Activated CD4-positive, alpha-beta T cell treated with anti-CD3 and anti-CD28 coated beads, Interleukin-10, Interleukin-2, amounts not matched to agents 100 ng/mL and 50 ng/mL, durations not matched to agents 16 hours and 8 hours (primary cell): ENCODE data around the gene NMRK1.

Experiments
- DNase-seq: peaks from one replicate; pipeline ENCODE4 v3.0.0-alpha.2; 2020

The NMRK1 gene

DNA sequence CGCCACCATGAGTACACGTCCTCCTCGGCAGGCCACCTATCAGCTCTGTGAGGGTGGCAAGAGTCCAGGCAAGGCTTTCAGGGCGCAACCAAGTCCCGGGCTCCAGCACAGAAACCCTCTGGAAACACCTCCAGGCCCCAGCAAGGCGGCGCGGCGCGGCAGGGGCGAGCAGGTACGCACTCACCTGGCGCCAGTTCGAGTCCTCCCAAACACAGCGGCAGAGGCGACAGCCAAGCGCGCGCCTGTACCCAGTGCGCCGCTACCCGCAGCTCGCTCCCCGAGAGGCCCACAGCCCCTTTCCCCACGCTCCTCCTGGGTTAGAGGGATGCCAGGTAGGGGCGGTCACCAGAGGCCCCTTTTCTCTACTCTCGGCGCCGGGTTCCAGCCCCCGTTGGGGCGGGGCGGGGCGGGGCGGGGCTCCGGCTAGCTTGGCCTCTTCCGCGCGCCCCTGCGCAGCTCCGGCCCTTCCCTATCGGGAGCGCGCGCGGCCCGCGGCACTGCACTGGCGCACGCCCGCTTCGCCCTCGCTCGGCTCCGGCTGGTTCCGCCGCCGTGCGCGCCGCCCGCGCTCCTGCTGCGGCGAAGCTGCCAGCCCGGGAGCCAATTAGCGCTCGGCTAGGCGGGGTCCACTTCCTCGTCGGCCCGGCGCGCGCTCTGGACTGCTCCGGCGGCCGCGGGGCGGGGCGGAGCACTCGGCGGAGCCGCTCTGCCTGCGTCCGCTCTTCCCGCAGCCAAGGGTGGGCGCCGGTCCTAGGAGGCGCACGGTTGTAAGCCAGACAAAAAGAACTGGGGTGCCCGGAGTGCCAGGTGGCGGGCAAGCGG is at the start of gene NMRK1, which contains the start of gene OSTF1:
Gene NMRK1 (minus strand): TSS at position 332 of the 822 bp plus-strand sequence. CDS start 5,040 bp downstream, outside the sequence.
Gene OSTF1 (plus strand): TSS at position 691 of the 822 bp plus-strand sequence. CDS start 179 bp downstream, outside the sequence.
- peak; percentile 97 for DNase-seq

DNA sequence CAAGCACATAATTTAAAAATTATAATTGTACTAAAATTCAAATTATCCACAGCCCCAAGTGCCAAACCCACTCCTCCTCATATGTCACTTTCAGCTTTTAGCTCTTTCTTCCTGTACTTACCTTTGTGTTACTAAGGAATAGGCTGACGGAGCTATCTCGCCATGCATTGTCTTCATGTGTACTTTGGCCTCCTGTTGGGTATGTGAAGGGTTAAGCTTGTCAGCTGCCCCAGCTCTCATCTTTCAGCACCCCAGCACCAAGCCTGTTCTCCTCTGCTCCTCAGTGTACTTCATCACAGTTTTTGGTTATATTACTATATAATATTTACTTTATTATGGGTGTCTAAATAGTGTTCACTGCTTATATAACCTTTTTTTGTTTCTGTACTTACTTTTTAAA is 46.5 kb upstream of the NMRK1 start:
- DNase-seq = no peak

- no peak for DNase-seq
Measured at GRCh38 chr9:75133396-75133795, 45.4 kb upstream of the NMRK1 start.

DNA sequence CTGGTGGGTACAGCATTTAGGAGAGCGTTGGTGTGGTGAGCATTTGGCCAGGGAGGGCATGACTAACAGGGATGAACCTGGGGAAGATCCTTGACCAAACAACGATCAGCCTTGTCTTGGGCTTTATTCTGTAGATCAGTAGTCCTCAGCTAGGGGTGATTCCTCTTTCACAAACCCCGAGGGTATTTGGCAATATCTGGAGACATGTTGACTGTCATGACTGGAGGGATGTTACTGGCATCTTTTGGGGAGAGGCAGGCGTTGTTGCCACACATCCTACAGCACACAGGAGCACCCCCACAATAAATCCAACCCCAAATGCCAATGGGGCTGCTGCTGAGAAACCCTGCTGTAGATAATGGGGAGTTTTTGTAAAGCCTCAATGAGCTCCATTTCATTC is 44.3 kb upstream of the NMRK1 start:
- DNase-seq = no peak

GRCh38 chr9:75131700-75132099 is 43.7 kb upstream of the NMRK1 start:
- no peak for DNase-seq

- DNase-seq = no peak
Measured at GRCh38 chr9:75130621-75131230, 42.8 kb upstream of the NMRK1 start.

DNA sequence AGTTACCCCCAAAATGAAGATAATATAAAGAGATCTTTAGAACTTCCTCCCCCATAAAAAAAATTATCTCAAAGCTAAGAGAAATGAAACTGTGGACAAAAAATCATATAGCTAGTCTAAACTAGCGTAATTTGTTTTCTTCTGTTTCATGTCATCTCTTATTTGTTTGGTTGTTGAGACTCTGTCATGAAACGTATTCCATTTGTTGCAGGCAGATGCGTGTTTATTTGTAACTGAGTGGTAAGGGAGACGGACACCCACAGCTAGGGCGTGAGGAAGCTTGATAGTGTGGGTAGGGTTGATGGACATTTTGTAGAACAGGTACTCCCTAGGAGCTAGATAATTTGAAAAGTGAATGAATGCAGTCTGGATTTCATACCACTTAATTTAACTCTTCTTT is 42.2 kb upstream of the NMRK1 start:
- no peak for DNase-seq

DNA sequence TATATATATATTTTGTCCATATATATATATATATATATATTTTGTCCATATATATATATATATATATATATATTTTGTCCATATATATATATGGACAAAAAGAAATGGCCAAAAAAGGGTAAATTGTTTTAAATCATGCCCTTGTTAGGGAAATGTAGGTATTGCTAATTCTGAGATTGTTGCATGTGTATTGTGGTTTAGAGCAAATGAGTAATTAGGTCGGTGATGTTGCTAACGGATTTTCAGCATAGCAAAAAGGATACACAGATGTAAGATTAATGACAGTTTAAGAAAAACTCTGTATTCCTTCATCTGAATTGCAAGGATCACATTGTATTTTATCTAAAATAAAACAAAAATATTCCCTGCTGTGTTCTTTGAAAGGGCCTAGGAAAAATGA is 40.6 kb upstream of the NMRK1 start:
- DNase-seq = peak; percentile 83

DNA sequence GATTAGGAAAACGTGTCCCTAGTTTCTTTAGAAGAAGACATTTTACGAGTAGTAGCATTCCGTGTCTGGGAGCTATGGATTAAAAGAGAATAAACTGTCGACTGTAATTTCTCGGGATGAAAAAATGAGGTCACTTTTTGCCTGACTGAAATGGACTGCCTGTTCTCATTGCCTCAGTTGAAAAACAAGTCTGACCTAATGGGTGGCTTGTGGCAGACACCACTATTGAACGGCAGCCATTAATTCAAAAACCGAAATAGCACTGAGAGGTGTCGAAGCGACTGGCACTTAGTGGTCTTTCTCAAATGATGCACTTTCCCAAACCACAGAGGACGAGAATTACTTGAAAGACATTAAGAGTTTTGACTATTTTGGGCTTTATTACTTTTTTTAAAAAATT is 35.7 kb upstream of the NMRK1 start:
- DNase-seq = no peak

- DNase-seq = peak; percentile 13
Measured at GRCh38 chr9:75121914-75122558, 34.1 kb upstream of the NMRK1 start.

GRCh38 chr9:75120686-75121085 is 32.7 kb upstream of the NMRK1 start:
- DNase-seq = no peak

DNA sequence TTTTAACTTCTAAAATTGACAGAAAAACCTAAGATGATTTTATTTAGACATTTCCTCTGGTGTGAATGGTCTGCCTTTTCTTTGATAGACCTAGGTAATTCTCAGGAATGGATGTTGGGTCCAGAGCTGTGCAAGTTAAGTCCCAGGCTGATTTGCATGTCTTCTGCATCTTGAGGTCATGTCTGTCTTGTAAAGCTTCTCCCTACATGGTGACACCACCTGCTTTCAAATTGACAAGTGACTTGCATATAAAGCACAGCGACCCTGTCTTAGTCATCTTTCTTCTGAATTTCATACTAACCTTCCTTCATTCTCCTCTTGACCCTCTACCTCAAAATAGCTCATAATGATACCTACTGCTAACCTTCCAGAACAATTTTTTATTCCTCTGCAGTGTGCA is 29.6 kb upstream of the NMRK1 start:
- peak; percentile 75 for DNase-seq

DNA sequence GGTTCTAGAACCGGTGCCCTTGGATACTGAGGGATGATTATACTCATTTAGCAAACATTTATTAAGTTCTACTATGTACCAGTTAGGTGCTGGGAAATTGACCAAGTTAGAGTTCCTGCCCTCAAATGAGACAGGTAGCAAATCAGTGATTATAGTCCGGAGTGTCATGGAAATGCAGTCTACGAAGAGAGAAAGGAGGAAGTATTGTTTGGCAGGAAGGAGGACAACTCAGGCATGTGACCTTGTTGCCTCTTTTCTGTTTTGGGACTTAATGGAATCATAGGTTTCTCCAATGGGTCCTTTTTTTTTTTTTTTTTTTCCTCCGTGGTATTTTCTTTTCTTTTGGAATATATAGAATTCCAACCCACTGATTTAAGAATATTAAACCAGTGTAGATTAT is 28.4 kb upstream of the NMRK1 start:
- no peak for DNase-seq

GRCh38 chr9:75112789-75113188 is 24.8 kb upstream of the NMRK1 start:
- no peak for DNase-seq

DNA sequence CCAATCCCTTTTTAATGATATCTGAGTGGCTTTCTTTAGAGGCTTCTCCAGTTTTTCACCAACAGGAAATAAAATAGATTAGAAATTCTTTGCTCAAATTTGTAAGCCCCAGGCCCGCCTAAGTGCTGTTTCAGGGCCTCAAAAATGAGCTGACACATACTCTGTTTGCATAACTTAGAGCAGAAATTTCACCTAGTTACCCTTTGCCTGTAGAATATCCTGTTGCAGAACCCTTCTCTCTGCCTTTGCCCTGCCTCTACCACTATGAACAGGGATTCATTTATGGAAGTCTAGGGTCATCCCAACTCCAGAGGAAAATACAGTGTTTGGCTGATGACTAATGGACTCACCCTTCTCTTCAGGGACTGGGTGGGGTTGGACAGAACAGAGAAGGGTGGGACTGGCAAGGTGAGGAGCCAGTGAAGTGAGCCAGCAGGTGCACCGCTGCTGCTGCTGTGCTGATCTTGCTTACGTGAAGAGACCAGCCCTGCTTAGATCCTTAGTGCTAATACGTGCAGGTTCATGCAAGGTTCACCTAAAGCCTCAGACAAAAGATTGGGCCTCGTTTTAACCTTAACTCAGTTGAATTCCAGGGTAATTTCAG is 23.2 kb upstream of the NMRK1 start:
- DNase-seq = no peak

DNA sequence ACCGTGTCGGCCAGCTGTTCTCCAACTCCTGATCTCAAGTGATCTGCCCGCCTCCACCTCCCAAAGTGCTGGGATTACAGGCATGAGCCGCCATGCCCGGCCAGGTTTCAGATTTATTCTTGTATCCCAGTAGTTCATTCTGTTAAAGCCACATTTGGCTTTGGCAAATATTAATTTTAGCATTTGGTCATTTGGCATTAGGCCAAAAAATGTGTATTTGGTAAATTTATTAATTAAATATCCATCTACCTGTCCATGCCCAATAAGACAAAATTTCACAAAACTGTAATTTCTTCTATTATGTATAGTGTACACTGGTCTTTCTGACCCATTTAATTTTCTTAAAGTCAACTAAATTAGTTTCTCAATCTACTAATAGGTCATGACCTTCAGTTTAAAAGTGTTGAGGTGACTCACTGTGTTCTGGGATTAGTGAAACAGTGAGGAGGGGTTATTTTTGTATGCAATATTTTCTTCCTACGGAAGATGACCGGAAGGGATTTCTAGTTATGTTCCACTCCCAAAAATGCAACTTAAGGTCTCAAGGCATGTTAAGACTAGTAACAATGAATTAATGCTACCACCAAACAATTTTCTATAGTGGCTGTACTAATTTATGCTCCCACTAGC is 21.4 kb upstream of the NMRK1 start:
- DNase-seq = no peak

DNA sequence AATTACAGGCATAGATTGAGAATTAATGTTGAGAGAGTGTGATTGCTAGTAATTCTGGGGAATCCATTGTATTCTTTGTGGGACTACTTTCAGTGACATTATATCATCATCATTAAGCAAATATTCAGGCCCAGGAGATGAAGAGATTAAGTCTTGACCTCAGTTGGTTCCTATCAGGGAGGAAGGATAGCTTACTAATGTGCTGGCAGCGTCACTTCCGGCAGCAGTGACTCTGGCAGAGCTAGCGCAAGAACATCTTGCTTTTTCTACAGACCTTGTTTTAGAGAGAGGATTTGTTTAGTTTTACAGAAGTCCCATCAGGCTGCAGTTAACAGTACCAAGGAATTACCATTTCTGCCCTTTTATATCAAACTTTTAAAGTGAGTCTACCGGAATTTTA is 20.6 kb upstream of the NMRK1 start:
- peak; percentile 25 for DNase-seq

DNA sequence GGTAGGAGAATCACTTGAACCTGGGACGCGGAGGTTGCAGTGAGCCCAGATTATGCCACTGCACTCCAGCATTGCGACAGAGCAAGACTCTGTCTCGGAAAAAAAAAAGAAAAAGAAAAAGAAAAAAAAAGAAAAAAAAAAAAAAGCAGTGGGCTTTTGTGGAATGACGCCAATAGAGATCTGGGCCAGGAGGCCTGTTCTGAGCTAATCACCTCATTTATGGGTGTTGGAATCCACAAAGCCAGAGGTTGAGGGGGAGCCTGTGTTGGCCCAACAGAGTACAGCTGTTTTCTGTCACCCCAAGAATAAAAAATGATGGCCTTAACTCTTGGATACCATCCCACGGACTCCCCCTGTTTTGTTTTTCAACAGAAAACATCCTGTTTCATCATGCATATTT is 18.9 kb upstream of the NMRK1 start:
- no peak for DNase-seq

GRCh38 chr9:75105841-75106240 is 17.9 kb upstream of the NMRK1 start:
- DNase-seq = no peak

DNA sequence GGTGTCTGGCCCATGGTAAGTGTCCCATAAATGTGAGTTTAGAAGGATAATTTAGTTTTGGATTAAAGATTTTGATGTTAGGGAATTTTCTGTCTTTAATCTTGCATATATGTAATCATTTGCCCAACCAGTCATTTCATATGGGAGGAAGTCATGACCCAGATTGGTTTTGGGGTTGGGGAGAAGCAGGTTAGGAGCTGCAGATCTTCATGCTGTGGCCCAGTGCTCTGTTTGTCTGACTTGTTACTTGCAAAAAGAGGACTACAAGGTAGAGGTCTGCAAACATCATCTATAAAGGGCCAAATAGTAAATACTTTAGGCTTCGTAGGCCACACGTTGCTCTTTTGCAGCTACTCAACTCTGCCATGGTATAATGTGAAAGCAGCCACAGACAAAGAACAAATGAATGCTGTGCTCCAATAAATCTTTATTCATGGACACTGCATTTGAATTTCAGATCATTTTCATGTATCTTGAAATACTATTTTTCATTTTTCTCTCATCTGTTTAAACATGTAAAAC is 17.1 kb upstream of the NMRK1 start:
- no peak for DNase-seq

DNA sequence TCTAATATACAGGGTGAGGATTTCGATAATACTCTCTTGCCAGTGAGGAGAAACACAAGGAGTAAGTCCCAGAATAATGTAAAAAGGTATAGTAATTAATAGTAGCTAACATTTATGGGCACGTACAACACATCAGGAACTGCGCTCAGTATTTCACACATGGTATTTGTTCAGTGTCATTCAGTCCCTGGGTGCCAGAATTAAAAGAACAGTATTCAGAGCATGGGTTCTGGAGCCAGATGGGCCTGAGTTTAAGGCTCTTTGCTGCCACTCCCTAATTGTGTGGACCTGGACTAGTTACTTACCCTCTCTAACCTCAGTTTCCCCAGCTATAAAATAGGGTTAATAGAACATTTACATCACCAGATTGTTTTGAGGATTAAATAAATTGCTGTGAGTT is 16.7 kb upstream of the NMRK1 start:
- no peak for DNase-seq

DNA sequence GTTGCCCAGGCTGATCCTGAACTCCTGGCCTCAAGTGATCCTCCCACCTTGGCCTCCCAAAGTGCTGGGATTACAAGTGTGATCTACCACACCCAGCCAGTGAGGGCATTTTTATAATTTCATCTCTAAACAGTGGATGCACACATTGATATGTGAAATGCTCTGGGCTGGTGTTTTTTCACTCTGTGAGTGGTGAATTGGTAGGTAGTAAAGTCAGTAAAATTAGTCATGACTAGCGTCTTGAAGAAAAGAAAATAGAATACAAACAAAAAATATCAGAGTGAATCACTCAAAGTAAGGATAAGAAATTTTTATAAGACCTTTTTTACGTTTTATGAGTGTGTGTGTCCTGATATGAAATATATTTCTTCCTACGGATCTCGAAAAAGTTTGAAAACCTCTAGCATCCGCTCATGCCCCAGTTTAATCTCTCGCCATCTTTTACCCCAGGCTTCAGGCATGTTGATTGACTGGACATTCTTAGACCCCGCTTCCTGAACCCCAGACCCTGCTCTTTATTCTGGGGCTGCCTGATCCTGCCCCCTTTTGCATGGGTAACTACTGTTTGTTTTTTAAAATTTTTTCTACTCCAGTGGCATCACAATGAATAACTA is 14.3 kb upstream of the NMRK1 start:
- DNase-seq = no peak
